CD1c-positive myeloid dendritic cell (primary cell): ENCODE measurements around the gene PTPRE.

Source experiments
- DNase-seq: peaks from one replicate; pipeline ENCODE4 v3.0.0-alpha.2; 2016; ENCODE audit errors: extremely low spot score

Gene PTPRE

GRCh38 chr10:127907411-127908105 lies 655 bp downstream of the PTPRE start:
- DNase-seq, result peak; percentile 24

- DNase-seq, result peak; percentile 75
These were observed 1.4 kb downstream of the PTPRE start for GRCh38 chr10:127908106-127908958.

- DNase-seq, result no peak
These were observed 2.0 kb downstream of the PTPRE start for GRCh38 chr10:127908959-127909267.

GRCh38 chr10:127909716-127910463 lies 3.0 kb downstream of the PTPRE start:
- DNase-seq, result no peak

GRCh38 chr10:127910464-127910770 lies 3.5 kb downstream of the PTPRE start:
- no peak for DNase-seq

GRCh38 chr10:127911218-127911866 lies 4.4 kb downstream of the PTPRE start:
- DNase-seq, result no peak

- no peak for DNase-seq
These were observed 5.0 kb downstream of the PTPRE start for GRCh38 chr10:127911867-127912257.

DNA sequence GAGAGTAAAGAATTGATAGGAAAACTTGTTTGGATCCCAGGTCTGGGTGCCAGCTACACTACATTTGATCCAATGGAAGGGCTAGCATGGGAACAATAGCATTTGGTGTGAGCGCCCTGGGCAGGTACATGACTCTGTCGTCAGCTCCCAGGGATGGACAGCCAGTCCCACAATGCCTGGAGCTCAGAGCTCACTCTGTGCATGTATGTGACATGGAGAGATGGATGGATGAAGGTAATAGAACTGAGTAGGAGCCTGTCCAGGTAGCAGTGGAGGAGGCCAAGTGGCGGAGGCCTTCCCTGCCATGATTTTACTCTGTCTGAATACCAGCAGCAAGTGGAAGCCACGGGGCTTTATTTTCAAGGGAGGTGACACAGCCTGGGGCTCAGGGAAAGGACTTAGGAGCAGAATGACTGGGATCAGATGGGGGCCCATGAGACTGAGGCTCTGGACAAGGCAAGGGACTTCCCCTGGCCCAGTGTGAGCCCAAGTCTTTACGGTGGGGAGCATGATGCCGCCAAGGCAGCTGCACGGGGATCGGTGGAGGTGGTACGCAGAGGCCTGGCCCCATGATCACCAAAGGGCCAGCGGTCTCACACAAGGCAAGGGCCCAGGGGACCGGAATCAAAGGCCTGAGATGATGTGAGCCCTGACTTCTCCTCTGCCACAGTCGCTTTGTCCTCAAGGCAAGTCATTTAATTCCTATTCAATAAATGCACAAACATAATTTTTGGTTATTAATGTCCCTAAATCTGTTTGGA lies 5.9 kb downstream of the PTPRE start:
- no peak for DNase-seq

GRCh38 chr10:127913368-127913759 lies 6.5 kb downstream of the PTPRE start:
- no peak for DNase-seq

DNA sequence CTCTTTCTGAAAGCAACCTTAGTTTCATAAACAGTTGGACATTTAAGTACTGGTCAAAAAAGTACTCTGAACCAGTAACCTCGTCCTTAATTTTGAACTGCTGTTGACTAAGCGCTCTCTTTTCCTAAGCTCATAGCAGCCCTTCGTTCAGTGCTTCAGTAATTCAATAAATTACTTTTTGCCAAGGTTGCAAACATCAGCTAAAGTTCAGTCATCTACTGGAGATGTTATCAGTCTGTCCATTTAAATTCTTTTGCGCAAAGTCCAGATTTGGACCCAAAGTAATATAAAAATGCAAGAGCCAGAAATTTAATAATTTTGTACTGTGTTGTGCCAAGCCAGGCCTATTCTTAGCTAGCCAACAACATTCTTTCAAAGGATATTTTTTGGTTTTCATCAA lies 8.4 kb downstream of the PTPRE start:
- DNase-seq, result no peak

- DNase-seq, result no peak
These were observed 9.9 kb downstream of the PTPRE start for GRCh38 chr10:127916826-127917225.

DNA sequence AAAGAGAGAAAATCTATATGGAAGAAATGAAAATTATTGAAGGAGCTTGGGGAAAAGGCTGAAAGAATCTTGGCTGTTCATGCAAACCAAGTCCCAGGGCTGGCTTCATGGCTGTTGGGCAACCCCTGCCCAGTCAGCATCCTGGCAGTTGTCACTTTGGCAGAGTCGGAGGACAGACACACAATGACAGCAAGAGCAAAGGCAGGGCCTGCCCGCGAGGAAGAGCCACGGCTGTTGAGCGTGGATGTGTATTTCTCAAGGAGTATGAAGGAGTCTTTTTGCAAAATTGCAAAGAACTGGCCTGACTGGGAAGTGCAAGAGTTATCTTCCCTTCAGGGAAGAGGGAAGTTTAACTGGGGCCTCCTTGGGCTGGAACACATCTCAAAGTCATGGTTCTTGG lies 11.7 kb downstream of the PTPRE start:
- peak; percentile 56 for DNase-seq

DNA sequence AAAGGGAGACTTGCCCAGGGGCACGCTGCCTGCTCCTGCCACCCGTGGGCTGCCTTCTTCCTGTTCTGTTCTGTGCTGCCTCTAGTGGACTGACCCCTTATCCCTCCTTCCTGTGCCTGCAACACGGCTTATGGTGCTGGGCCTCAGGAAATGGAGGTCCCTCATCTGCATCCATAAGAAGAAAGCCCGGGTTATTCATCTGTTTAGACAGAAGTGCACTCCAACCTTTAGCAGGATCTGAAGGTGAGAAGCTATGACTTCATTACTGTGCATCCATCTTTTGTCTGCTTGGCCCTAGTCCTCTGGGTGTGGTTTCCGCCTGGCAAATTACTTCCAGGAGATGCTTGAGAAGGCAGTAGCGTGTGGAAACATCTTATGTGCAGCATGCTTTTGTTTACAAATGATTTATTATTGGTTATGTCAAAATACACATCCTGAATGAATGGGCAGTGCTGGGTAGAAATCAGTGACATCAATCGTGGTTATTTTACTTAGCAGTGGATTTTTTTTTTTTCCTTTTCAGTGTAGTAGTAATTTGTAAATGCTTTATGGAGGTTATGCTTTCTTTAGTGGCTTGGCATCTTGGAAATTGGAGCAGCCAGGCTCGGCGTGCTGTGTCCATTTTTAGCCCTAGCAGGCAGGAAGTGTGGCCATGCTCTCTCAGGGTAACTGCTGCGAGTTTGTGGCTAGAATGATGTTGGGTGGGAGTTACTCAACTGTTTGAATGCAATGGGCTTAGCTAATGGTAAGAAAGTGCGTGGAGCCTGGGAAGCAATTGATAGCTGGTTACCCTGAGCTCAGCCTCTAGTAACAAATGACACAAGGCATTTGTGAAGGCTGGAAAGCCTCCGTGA lies 12.7 kb downstream of the PTPRE start:
- DNase-seq, result peak; percentile 30

- no peak for DNase-seq
These were observed 13.6 kb downstream of the PTPRE start for GRCh38 chr10:127920306-127921074.

DNA sequence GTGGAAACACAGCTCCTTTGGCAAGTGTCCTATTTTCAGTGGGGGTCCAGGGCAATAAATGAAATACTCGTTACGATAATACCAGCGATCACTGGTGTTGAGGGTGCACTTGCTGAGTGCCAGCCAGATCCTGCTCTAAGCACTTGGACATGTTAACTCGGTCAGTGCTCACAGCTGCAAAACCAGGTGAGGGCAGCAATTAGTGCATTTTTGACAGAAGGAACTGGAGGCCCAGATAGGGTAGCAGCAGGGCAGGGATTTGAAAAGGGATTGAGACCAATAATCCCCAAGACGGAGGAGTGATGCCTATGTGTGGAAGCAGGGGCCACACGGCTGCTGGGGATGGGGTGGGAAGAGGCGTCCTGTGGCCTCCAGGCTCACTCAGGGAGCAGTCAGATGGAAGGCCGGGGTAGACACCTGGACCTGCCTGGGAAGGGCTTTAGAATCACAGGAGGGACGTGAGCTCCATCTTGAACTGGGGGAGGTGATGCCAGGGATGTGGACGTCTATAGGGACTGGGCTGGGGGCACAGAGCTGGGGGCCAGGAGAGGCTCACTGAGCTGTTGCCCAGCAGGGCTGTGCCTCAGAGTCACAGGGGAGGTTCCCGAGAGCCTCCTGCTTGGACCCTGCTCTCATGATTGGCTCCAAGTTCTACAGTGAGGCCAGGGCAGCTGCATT lies 14.3 kb downstream of the PTPRE start:
- no peak for DNase-seq

GRCh38 chr10:127921753-127922145 lies 14.8 kb downstream of the PTPRE start:
- peak; percentile 78 for DNase-seq

GRCh38 chr10:127922206-127922605 lies 15.3 kb downstream of the PTPRE start:
- DNase-seq, result no peak

DNA sequence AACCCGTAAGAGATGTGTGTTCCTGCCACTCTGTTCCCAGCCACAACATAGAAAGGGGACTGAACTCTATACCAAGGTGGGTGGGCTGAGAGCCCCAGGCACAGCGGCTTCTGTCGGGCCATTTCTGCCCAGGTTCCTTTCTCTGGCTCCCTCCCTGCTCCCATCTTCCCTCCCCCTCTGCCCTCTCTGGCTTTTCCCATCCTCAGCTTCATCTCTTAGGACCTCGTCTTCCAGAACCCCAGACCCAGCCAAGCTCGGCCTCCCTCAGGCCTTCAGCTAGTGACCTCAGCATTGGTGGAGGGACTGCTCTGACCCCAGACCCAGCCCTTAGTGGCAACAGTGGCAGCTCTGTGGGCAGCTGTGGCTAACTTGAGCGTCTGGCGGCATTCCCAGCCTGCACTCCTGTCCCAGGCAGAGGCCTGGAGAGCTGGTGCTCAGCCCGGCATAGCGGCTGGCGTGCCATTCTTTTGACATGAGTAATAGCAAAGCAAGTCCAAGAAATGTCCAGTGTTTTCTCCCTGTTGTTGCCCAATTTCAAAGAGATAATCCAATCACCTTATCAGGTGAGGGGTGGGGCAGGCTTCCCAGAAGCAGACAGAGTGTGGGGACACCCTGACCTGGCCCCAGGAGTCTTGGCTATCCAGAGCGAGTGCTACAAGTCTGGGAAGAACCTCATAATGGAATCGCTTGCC lies 15.9 kb downstream of the PTPRE start:
- no peak for DNase-seq

DNA sequence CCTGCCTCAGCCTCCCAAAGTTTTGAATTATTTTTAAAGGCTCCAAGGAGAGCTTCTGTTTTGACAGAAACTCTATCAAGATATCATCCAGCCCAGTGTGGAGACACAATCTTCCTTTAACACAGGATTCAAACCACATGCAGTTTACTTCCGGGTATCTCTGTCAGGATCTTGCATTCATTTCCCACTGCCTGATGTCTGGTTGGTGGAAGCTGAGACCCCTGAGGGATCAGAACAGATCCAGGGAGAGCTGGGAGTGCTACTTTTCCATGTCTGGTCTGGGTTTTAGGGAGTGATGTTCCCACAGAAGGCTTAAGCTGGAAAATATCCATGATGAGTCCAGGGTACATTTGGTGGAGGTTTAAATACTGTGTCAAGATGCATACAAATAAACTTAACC lies 16.7 kb downstream of the PTPRE start:
- no peak for DNase-seq
